GM10248 (cell line): Measurements from ENCODE around the gene MEP1A.
"Not testable (repeated sequence)": the region's sequence is repeated elsewhere in the genome, so short reads cannot be mapped to it uniquely, and the experiment has no call there.

Source experiments
- CTCF ChIA-PET: fragments of 300-600 bp; sonication (Branson Sonifier 250); formaldehyde crosslinking; extraction: SDS; loops from one replicate; lab custom pipeline; 2021; ENCODE audit warnings: antibody characterized with exemption; lab: Yijun Ruan, JAX
- POLR2A ChIA-PET: fragments of 350-650 bp; sonication (Branson Sonifier 250); formaldehyde crosslinking; extraction: SDS; loops from one replicate; lab custom pipeline; 2020; ENCODE audit warnings: antibody characterized with exemption; lab: Yijun Ruan, JAX
- DNase-seq: peaks from one replicate; pipeline ENCODE4 v3.0.0; 2012; ENCODE audit errors: extremely low spot score
- CTCF ChIP-seq: IDR thresholded peaks from 2 replicates; pipeline ENCODE4 v1.5.1; 2012; ENCODE audit warnings: mild to moderate bottlenecking, low read depth; ENCODE audit errors: extremely low read depth, missing control alignments, control extremely low read depth

Gene MEP1A

GRCh38 chr6:46821458-46821881 is 28.3 kb downstream of the MEP1A start:
- ChIA-PET CTCF (no interaction called here), POLR2A (no interaction called here)
- no peak for TF ChIP-seq CTCF
- DNase-seq = no peak

GRCh38 chr6:46828939-46829338 is 35.8 kb downstream of the MEP1A start:
- DNase-seq = no peak
- POLR2A ChIA-PET = no interaction called here
- TF ChIP-seq CTCF = no peak
- CTCF ChIA-PET = interaction anchor here (1.4 kb wide), 1 partner anchor 19 kb away, joined by 4 read pairs; no protein-coding TSS in a partner anchor

- no peak for DNase-seq
- ChIA-PET POLR2A (no interaction called here), CTCF (no interaction called here)
- TF ChIP-seq CTCF = no peak
Measured at GRCh38 chr6:46832816-46833215, 39.6 kb downstream of the MEP1A start.

- DNase-seq, POLR2A ChIA-PET, CTCF ChIA-PET: not testable (repeated sequence)
Measured at GRCh38 chr6:46834257-46834916, 41.2 kb downstream of the MEP1A start.

GRCh38 chr6:46834991-46835390 is 41.8 kb downstream of the MEP1A start:
- CTCF ChIA-PET, DNase-seq, POLR2A ChIA-PET: not testable (repeated sequence)

- ChIA-PET POLR2A (no interaction called here), CTCF (interaction anchor here (0.7 kb wide), 1 partner anchor 45 kb away, joined by 3 read pairs; no protein-coding TSS in a partner anchor)
- DNase-seq = no peak
- no peak for TF ChIP-seq CTCF
Measured at GRCh38 chr6:46838033-46838432, 44.8 kb downstream of the MEP1A start.

GRCh38 chr6:46842252-46842846 is 49.2 kb downstream of the MEP1A start:
- DNase-seq, CTCF ChIA-PET, POLR2A ChIA-PET: not testable (repeated sequence)

- TF ChIP-seq CTCF = no peak
- CTCF ChIA-PET = no interaction called here
- POLR2A ChIA-PET = no interaction called here
- DNase-seq = no peak
Measured at GRCh38 chr6:46845126-46845525, 51.9 kb downstream of the MEP1A start.
